K562 (cell line): ENCODE data around the gene UBL7. TPM values are rescaled to one million over a fixed set of nuclear protein-coding genes. Genes with fewer than 3 reads are reported as not detected.

Experiments used
- FOXA3 ChIP-seq, 2 experiments: fragments of 450-650 bp in 1 of 2; sonication (generic) in 1 of 2; formaldehyde crosslinking; IDR thresholded peaks in 1 of 2; conservative IDR thresholded peaks in 1 of 2; 2 replicates each; pipeline versions ENCODE4 v1.4.0 to v1.8.0; 2020 to 2022; ENCODE audit warnings: mild to moderate bottlenecking in 2 of 2, missing genetic modification reagents in 1 of 2
- RHOXF2B ChIP-seq: fragments of 250-450 bp; sonication (Bioruptor Pico); conservative IDR thresholded peaks from 2 replicates; pipeline ENCODE4 v1.5.1; 2021
- SAFB ChIP-seq: fragments of 200-400 bp; formaldehyde crosslinking; IDR thresholded peaks from 2 replicates; pipeline ENCODE4 v1.6.1; 2017; ENCODE audit warnings: low read depth, low read length, borderline replicate concordance
- SMAD2 ChIP-seq: fragments of 150-350 bp; IDR thresholded peaks from 2 replicates; pipeline ENCODE4 v1.6.1; 2014; ENCODE audit warnings: low read depth, mild to moderate bottlenecking, low read length
- SREBF2 ChIP-seq: sonication (generic); formaldehyde crosslinking; IDR thresholded peaks from 2 replicates; pipeline ENCODE4 v1.4.0; 2020; ENCODE audit warnings: mild to moderate bottlenecking, missing genetic modification reagents
- ZNF212 ChIP-seq: fragments of 450-650 bp; formaldehyde crosslinking; IDR thresholded peaks from 2 replicates; pipeline ENCODE4 v1.4.0; 2020; ENCODE audit warnings: mild to moderate bottlenecking
- polyA plus RNA-seq, 8 experiments: library from polyadenylated mRNA; depleted of rRNA in 4 of 8; stranded (reverse) in 5 of 8; unstranded in 3 of 8; fragments of >200 nt; fragmentation: Nextera tagmentation in 2 of 8; fragmentation: Illumina TruSeq in 1 of 8; extraction: Ambion mirVana in 2 of 8; extraction: Trizol in 1 of 8; gene quantifications; 2 replicates each; pipeline versions ENCODE4 v1.2.1 to v1.2.3, GENCODE V29; 2011 to 2014; ENCODE audit warnings: inconsistent platforms in 1 of 8, missing spikeins in 1 of 8
- total RNA-seq, 7 experiments: library from RNA; depleted of rRNA in 6 of 7; stranded (reverse); fragments of >200 nt in 6 of 7; fragmentation: Illumina TruSeq in 2 of 7; extraction: Trizol in 2 of 7; gene quantifications; 2 replicates each; pipeline versions ENCODE4 v1.2.1 to v1.2.3, GENCODE V29; 2011 to 2021; ENCODE audit warnings: low replicate concordance in 1 of 7
- TF ChIP-seq, protein P1 (sequence below): fragments of 450-650 bp; IDR thresholded peaks from 2 replicates; pipeline ENCODE4 v1.6.1; 2016; ENCODE audit warnings: low read depth
- TF ChIP-seq, protein P2 (sequence below), 2 experiments: fragments of 150-350 bp in 1 of 2; IDR thresholded peaks; 2 replicates each; pipeline ENCODE4 v1.6.1; 2012 to 2016; ENCODE audit warnings: low read depth in 2 of 2, low read length in 2 of 2, mild to moderate bottlenecking in 1 of 2, moderate library complexity in 1 of 2
- TF ChIP-seq, protein P3 (sequence below): fragments of 450-650 bp; formaldehyde crosslinking; IDR thresholded peaks from 2 replicates; pipeline ENCODE4 v1.4.0; 2020; ENCODE audit warnings: mild to moderate bottlenecking, moderate library complexity
- TF ChIP-seq, protein P4 (sequence below): IDR thresholded peaks from 3 replicates; pipeline ENCODE4 v1.6.1; 2011; ENCODE audit warnings: borderline replicate concordance, mild to moderate bottlenecking; ENCODE audit not compliant: insufficient read length, insufficient read depth

Gene UBL7
- total and polyA plus RNA-seq, 9 of the 15 experiments (the other 6 are each of a cell fraction or from before 2014, with no cell fraction given), result 19.2 to 63.4 (median 44.9) TPM

DNA sequence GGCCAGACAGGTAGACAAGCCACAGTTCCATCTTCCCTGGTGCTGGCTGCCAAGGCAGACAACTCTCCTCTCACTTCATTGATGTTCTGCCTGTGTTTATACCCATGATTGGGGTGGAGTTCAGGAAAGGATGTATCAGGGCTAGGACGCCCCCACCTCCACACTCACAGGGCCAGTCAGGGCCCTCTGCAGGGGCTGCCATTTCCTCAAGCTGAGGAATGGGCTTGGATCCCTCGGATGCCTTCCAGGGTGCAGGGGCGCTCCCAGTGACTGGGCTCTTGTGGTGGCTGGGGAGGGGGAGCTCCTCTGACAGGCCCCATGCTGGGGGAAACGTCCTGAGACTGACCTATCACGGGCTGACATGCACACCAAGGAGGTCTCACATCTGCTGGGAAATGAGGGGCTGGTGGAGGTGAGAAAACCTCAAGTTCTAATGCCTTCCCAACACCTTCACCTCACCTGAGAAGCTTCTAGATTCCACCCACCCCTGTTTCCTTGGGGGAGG, 58.6 kb downstream of the UBL7 start (continued):
- TF ChIP-seq, protein P1, sequence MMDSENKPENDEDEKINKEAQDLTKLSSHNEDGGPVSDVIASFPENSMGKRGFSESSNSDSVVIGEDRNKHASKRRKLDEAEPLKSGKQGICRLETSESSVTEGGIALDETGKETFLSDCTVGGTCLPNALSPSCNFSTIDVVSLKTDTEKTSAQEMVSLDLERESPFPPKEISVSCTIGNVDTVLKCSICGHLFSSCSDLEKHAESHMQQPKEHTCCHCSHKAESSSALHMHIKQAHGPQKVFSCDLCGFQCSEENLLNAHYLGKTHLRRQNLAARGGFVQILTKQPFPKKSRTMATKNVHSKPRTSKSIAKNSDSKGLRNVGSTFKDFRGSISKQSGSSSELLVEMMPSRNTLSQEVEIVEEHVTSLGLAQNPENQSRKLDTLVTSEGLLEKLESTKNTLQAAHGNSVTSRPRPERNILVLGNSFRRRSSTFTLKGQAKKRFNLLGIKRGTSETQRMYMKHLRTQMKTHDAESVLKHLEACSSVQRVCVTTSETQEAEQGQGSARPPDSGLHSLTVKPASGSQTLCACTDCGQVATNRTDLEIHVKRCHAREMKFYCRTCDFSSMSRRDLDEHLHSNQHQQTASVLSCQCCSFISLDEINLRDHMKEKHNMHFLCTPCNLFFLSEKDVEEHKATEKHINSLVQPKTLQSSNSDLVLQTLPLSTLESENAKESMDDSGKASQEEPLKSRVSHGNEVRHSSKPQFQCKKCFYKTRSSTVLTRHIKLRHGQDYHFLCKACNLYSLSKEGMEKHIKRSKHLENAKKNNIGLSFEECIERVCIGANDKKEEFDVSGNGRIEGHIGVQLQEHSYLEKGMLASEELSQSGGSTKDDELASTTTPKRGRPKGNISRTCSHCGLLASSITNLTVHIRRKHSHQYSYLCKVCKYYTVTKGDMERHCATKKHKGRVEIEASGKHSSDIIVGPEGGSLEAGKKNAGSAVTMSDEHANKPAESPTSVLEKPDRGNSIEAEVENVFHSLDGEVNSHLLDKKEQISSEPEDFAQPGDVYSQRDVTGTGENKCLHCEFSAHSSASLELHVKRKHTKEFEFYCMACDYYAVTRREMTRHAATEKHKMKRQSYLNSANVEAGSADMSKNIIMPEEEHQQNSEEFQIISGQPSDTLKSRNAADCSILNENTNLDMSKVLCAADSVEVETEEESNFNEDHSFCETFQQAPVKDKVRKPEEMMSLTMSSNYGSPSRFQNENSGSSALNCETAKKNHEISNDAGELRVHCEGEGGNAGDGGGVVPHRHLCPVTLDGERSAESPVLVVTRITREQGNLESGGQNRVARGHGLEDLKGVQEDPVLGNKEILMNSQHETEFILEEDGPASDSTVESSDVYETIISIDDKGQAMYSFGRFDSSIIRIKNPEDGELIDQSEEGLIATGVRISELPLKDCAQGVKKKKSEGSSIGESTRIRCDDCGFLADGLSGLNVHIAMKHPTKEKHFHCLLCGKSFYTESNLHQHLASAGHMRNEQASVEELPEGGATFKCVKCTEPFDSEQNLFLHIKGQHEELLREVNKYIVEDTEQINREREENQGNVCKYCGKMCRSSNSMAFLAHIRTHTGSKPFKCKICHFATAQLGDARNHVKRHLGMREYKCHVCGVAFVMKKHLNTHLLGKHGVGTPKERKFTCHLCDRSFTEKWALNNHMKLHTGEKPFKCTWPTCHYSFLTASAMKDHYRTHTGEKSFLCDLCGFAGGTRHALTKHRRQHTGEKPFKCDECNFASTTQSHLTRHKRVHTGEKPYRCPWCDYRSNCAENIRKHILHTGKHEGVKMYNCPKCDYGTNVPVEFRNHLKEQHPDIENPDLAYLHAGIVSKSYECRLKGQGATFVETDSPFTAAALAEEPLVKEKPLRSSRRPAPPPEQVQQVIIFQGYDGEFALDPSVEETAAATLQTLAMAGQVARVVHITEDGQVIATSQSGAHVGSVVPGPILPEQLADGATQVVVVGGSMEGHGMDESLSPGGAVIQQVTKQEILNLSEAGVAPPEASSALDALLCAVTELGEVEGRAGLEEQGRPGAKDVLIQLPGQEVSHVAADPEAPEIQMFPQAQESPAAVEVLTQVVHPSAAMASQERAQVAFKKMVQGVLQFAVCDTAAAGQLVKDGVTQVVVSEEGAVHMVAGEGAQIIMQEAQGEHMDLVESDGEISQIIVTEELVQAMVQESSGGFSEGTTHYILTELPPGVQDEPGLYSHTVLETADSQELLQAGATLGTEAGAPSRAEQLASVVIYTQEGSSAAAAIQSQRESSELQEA, result no peak
- TF ChIP-seq ZNF212, result no peak
- TF ChIP-seq, protein P2, sequence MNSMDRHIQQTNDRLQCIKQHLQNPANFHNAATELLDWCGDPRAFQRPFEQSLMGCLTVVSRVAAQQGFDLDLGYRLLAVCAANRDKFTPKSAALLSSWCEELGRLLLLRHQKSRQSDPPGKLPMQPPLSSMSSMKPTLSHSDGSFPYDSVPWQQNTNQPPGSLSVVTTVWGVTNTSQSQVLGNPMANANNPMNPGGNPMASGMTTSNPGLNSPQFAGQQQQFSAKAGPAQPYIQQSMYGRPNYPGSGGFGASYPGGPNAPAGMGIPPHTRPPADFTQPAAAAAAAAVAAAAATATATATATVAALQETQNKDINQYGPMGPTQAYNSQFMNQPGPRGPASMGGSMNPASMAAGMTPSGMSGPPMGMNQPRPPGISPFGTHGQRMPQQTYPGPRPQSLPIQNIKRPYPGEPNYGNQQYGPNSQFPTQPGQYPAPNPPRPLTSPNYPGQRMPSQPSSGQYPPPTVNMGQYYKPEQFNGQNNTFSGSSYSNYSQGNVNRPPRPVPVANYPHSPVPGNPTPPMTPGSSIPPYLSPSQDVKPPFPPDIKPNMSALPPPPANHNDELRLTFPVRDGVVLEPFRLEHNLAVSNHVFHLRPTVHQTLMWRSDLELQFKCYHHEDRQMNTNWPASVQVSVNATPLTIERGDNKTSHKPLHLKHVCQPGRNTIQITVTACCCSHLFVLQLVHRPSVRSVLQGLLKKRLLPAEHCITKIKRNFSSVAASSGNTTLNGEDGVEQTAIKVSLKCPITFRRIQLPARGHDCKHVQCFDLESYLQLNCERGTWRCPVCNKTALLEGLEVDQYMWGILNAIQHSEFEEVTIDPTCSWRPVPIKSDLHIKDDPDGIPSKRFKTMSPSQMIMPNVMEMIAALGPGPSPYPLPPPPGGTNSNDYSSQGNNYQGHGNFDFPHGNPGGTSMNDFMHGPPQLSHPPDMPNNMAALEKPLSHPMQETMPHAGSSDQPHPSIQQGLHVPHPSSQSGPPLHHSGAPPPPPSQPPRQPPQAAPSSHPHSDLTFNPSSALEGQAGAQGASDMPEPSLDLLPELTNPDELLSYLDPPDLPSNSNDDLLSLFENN (IDR thresholded peaks at IDR 0.05; ENCODE audit: low read depth in 2 of 2, low read length in 2 of 2), result no peak
- TF ChIP-seq SAFB, result no peak
- TF ChIP-seq, protein P3, sequence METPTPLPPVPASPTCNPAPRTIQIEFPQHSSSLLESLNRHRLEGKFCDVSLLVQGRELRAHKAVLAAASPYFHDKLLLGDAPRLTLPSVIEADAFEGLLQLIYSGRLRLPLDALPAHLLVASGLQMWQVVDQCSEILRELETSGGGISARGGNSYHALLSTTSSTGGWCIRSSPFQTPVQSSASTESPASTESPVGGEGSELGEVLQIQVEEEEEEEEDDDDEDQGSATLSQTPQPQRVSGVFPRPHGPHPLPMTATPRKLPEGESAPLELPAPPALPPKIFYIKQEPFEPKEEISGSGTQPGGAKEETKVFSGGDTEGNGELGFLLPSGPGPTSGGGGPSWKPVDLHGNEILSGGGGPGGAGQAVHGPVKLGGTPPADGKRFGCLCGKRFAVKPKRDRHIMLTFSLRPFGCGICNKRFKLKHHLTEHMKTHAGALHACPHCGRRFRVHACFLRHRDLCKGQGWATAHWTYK, result no peak
- no peak for TF ChIP-seq RHOXF2B (CRISPR knock-in tag)
- no peak for TF ChIP-seq FOXA3 (CRISPR knock-in tag; conservative IDR thresholded peaks at IDR 0.05 in 1 of 2, IDR thresholded peaks at IDR 0.05 in 1 of 2)
- no peak for TF ChIP-seq SMAD2
- TF ChIP-seq, protein P4, sequence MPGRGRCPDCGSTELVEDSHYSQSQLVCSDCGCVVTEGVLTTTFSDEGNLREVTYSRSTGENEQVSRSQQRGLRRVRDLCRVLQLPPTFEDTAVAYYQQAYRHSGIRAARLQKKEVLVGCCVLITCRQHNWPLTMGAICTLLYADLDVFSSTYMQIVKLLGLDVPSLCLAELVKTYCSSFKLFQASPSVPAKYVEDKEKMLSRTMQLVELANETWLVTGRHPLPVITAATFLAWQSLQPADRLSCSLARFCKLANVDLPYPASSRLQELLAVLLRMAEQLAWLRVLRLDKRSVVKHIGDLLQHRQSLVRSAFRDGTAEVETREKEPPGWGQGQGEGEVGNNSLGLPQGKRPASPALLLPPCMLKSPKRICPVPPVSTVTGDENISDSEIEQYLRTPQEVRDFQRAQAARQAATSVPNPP, result no peak
- TF ChIP-seq SREBF2, result no peak
